Dedifferentiated amniotic fluid mesenchymal stem cell (primary cell): ENCODE data around the gene LAG3.

Experiments used
- DNase-seq: peaks from one replicate; pipeline ENCODE4 v3.0.0-alpha.2; 2016; ENCODE audit errors: extremely low spot score

Gene LAG3

DNA sequence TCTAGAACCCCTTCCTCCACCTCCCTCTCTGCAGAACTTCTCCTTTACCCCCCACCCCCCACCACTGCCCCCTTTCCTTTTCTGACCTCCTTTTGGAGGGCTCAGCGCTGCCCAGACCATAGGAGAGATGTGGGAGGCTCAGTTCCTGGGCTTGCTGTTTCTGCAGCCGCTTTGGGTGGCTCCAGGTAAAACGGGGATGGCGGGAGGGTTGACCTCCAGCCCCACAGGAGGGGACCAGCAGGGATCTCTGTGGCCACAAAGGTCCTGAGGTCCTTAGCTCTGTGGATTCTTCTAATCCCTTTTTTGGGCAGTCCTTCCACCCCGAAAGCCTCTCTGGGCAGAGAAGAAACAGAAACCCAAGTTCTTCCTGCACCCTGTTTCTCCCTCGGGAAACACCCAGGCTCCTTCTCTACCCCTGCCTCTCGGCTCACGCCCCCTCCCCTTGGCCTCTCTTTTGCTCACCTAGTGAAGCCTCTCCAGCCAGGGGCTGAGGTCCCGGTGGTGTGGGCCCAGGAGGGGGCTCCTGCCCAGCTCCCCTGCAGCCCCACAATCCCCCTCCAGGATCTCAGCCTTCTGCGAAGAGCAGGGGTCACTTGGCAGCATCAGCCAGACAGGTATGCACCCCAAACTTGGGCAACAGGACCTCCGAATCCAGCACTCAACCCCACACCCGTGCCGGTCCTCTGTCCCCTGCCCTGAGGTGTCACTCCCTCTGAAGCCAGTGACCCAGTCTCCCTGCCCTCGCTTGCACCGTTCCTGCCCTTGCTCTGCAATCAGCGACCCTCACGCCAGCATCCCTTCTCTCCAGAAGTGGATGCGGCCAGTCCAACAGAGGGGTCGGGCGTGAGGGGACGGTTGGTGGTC lies 638 bp downstream of the LAG3 start:
- no peak for DNase-seq

GRCh38 chr12:6773590-6774351 lies 1.5 kb downstream of the LAG3 start:
- DNase-seq, result no peak

DNA sequence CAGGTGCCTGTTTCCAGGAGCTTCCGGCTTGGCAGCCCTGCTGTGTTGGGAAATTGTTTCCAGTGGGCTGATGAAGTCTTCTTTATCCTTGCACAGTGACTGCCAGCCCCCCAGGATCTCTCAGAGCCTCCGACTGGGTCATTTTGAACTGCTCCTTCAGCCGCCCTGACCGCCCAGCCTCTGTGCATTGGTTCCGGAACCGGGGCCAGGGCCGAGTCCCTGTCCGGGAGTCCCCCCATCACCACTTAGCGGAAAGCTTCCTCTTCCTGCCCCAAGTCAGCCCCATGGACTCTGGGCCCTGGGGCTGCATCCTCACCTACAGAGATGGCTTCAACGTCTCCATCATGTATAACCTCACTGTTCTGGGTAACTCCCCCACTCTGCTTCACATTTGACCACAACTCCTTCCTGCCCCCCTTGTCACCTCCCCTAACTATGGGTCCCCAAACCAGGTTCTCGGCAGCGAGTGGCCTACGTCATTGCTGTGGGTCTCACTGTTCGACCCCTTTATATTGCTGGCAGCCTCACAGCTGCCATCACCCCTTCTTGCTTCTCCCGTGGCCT lies 2.3 kb downstream of the LAG3 start:
- DNase-seq, result no peak

DNA sequence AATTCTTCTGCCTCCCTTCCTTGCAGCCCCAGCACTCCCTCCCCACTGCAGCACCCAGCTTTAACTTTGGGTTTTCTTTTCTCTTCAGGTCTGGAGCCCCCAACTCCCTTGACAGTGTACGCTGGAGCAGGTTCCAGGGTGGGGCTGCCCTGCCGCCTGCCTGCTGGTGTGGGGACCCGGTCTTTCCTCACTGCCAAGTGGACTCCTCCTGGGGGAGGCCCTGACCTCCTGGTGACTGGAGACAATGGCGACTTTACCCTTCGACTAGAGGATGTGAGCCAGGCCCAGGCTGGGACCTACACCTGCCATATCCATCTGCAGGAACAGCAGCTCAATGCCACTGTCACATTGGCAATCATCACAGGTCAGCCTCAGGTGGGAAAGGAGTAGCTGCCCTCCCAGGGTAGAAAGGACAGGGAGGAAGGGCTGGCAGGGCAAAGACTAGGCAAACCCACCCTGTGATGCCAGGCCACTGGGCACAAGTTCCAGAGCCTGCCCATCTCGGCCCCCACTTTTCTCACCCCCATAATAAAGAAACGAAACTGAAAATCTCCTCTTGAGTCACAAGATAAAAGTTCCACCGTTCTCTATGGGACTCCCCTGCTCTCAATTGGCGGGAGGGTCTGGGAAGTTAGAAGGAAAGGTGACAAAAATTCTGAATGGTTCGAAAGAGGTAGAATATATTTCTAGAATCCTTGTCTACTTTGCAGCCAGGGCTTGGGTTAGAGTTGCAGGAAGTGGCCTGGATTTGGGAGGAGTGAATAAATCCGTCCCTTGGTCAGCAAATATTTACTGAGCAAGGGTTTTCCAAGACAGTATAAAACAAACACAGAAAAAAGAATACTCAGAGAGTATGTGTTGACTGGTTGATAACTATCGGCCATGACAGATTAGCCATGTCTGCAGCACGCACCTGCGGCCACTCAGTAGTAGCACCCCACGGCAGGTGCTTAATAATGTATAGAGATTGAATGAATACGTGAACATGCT lies 3.2 kb downstream of the LAG3 start:
- no peak for DNase-seq

DNA sequence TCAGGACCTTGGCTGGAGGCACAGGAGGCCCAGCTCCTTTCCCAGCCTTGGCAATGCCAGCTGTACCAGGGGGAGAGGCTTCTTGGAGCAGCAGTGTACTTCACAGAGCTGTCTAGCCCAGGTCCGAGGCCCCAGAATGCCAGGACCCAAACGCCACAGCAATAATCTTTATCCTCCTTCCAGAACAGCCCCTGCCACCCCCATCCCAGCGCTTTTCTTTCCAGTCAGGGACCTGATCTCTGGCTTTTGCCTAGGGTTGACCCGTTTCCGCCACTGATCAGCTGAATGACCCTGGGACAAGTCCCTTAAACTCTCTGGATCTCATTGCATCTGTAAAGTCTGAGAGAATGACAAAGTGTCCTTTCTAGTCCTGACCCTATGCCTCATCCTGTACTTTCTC lies 5.1 kb downstream of the LAG3 start:
- DNase-seq, result no peak

DNA sequence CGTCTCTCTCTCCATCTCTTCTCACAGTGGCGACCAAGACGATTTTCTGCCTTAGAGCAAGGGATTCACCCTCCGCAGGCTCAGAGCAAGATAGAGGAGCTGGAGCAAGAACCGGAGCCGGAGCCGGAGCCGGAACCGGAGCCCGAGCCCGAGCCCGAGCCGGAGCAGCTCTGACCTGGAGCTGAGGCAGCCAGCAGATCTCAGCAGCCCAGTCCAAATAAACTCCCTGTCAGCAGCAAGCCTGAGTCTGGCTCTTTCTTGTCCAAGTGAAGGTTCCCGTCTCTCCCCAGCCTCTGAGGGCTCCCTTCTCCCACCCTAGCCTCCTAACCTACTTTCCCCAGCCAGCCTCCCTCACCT lies 5.9 kb downstream of the LAG3 start:
- DNase-seq, result no peak

DNA sequence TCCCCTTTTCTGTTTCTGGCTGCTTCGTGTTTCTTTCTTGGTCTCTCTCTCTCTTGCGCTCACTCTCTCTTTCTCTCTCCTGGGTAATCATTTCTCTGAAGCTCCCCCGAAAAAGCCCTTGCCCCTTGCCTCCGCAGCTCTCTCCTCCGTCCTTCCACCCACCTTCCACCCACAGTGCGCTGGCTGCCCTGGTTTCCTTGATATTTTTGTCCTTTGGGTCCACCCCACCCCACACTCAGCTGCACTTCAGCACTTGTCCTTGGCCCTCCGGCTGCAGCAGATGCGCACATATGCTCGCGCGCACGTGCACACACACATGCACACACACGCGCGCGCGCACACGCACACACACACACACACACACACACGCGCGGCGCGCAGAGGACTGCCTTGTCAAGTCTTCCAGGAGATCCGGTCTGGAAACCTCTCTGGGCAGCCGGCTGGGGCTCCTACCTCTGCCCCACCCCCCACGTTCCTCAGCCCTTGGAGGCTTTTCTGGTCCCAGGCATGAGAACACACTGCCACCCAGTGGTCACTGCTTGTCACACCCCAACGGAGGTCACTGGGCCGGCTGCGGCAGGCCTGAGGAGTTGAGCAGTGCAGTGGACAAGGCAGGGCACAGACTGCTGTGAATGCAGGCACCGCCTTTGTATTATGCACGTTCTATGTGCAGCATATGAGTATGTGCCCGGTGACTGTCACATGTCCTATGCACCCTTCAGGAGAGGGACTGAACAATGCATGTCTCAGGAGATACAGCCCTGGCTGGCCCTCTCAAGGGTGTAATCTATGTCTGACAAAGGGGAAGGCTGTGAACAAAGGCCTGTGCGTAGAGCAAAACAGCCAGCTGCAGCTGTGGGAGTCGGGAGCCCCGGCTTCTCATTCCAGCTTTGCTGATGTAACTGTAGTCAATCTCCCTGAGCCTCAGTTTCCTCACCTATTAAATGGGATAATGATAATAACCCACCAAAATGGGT lies 6.5 kb downstream of the LAG3 start:
- peak; percentile 89 for DNase-seq

DNA sequence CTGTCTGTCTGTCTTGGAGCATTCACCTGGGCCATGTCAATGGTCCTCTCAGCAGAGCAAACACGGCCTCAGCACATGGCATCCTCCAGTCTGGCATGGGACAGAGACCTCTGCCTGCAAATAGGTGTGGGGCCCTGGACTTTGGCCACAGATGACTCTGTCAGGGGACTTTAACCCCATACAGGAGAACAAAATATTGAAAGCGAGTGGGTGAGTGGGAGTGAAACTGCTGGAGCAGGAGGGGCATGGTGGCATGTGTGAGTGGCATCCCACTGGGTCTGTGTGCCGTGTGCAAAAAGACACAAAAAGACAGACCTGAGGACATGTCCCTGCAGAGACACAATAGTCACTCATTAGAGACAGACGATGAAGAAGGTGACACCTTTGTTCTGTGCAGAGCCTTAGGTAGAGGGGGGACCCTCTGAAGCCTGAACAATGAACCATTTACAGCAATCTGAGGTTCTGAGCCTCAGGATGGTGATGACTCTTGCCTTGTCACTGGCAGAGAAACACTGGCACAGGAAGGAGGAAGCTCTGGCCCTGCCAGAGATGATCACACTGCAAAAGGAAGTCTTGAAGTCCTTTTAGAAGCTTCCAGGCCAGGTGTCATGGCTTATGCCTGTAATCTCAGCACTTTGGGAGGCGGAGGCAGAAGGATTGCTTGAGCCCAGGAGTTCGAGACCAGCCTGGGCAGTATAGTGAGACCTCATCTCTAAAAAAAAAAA lies 7.5 kb downstream of the LAG3 start:
- no peak for DNase-seq

GRCh38 chr12:6780573-6780972 lies 8.3 kb downstream of the LAG3 start:
- no peak for DNase-seq

DNA sequence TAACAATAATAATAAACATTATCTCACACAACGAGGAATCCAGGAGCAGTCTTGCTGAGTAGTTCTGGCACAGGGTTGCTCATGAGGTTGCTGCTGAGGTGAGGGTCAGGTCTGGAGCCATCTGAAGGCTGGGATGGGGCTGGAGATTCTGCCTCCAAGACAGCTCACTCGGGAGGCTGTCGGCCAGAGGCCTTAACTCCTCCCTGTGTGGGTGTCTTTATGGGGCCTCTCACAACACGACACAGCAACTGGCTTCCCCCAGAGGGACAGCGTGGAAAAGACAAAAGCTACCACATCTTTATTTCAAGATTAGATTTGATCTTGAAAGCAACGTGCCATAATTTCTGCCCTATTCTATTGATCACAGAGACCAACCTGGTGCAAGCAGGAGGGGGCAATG lies 9.8 kb downstream of the LAG3 start:
- no peak for DNase-seq

DNA sequence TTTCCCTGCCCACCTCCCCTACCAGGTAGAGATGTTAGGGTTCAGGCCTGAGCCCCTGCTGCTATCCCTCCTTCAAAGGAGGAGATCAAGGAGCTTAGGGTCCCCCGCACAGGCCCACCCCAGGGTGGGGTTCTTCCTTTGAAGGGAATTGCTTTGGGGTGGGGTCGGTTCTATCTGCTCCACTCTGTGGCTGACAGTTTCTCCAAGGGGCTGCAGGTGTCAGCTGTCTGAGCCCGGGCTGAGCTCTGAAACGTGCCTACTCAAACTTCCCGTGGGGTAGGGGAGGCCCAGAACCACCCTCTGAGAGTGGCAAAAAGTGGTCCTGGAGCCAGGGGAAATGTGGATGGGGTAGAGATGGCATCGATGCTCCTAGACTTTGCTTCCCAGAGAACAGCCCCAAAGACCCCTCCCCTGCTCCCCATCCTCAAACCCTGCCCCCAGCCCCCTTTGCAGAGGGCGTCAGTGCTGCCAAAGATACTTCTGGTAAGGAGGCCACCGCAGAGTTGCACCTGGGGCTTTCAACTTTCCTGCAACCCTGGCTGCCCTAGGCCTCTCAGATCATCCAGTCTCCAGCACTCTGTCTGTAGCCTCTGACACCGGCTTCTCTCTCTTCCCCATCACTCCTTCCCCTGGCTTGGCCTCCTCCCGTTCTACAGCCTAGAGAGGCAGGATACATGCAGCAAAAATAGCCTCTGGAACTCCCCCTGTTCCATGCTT lies 10.7 kb downstream of the LAG3 start:
- DNase-seq, result no peak

DNA sequence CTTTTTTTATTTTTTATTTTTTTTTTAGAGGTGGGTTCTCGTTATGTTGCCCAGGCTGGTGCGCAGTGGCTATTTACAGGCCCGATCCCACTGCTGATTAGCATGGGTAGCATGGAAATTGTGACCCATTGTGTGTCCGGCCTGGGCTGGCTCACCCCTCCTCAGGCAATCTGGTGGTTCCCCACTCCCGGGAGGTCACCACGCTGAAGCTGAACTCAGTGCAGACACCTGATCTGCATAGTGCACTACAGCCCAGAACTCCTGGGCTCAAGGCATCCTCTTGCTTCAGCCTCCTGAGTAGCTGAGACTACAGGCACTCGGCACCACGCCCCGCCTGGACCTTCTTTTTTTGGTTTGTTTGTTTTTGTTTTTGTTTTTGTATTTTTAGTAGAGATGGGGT lies 11.5 kb downstream of the LAG3 start:
- no peak for DNase-seq

DNA sequence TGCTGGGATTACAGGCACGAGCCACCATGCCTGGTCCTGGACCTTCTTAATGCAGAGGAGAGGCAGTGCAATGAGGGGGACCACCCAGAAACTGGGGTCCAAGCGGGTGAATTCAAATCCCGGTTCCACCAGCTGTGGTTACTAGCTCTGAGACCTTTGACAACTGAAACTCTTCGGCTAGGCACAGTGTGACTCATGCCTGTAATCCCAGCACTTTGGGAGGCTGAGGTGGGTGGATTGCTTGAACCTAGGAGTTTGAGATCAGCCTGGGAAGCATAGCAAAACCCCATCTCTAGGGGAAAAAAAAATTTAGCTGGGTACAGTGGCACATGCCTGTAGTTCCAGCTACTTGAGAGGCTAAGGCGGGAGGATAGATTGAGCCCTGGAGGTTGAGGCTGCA lies 12.0 kb downstream of the LAG3 start:
- no peak for DNase-seq

- DNase-seq, result no peak
These were observed 12.4 kb downstream of the LAG3 start for GRCh38 chr12:6784761-6785160.

DNA sequence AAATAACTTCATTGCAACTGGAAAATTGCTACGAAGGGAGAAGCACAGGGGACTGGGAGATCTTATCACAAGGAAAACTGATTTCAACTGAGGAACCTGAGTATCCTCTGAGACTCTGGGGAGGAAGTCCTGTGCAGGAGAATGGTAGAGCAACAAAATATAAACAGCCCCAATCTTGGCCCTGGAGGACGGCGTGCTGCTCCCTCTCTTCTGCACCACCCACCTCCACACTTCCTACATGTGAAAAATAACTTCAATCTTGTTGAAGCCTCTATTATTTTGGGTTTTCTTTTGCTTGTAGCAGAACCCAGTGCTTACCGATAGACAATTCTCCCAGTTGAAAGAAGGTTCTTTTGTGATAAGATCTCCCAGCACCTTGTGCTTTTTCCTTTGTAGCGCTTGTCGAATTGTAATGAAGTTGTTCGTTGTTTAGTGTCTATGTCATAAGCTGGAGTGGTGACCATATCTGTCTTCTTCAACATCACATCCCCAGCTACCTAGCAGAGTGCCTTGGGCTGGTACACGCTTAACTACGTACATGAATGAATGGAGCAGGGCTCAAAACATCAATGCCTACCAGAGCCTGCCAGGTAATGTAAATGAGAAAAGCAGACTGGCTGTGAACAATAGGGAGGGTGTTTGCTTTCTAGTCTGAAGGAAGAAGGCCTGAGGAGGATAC lies 14.2 kb downstream of the LAG3 start:
- DNase-seq, result no peak

DNA sequence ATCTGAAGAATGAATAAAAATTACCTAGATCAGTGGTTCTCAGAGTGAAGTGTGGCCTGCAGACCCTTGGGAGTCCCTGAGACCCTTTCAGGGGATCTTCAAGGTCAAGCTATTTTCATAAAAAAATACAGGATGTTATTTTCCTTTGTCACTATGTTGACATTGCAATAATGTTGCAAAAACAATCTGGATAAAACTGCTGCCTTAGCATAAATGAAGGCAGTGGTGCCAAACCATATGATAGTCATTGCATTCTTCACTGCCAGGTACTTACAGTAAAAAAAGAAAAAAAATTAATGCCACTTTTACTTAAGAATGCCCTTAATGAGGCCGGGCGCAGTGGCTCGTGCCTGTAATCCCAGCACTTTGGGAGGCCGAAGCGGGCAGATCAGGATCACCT lies 15.0 kb downstream of the LAG3 start:
- DNase-seq, result no peak

DNA sequence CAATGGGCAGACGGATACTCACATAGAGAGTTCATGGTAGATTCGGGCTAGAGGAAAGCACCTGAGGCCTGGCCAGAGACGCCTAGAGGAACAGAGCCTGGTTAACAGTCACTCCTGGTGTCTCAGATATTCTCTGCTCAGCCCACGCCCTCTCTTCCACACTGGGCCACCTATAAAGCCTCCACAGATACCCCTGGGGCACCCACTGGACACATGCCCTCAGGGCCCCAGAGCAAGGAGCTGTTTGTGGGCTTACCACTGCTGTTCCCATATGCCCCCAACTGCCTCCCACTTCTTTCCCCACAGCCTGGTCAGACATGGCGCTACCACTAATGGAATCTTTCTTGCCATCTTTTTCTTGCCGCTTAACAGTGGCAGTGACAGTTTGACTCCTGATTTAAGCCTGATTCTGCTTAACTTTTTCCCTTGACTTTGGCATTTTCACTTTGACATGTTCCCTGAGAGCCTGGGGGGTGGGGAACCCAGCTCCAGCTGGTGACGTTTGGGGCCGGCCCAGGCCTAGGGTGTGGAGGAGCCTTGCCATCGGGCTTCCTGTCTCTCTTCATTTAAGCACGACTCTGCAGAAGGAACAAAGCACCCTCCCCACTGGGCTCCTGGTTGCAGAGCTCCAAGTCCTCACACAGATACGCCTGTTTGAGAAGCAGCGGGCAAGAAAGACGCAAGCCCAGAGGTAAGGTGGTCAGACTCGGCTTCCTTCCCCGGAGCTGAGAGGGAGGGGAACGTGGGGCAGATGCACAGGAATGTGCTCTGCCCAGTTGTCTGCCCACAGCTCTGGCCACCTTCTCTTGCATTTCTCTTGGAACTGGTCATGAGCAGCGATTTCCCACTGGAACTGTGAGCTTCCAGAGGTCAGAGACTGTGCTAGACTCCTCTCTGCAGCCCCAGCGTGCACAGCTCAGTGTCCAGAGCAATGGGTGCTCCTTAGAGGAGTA lies 16.9 kb downstream of the LAG3 start, which contains the start of gene CD4:
TSS of gene CD4 (plus strand) at position 557 of the 953 bp plus-strand sequence. CDS start 10,611 bp downstream, outside the sequence.
- no peak for DNase-seq
